ENCODE data around the gene TRAF7.
A peak's percentile ranks its signal among the peaks of the same experiment; 100 is the strongest.

Gene TRAF7

DNA sequence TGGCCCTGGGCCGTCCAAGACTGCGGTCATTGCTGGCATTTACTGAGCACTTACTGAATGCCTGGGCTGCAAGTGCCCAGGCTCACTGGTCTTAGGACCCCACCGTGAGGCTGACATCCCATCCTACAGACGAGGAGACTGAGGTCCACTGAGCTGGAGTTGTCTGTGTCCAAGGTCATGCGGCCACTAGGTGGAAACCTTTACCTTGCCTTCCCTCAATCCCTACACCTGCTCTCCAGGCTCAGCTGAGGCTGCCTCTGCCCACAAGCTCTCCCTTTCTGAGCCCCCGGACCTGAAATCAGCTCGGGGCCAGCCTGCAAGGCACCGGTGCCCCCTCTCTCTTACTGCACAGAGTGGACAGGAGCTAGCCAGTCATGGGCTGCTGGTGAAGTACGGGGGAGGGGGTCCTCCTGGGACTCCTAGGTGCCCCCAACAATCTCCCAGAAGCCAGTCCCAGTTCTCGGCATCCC is 39.3 kb downstream of the TRAF7 start:
- TF ChIP-seq, protein P1, sequence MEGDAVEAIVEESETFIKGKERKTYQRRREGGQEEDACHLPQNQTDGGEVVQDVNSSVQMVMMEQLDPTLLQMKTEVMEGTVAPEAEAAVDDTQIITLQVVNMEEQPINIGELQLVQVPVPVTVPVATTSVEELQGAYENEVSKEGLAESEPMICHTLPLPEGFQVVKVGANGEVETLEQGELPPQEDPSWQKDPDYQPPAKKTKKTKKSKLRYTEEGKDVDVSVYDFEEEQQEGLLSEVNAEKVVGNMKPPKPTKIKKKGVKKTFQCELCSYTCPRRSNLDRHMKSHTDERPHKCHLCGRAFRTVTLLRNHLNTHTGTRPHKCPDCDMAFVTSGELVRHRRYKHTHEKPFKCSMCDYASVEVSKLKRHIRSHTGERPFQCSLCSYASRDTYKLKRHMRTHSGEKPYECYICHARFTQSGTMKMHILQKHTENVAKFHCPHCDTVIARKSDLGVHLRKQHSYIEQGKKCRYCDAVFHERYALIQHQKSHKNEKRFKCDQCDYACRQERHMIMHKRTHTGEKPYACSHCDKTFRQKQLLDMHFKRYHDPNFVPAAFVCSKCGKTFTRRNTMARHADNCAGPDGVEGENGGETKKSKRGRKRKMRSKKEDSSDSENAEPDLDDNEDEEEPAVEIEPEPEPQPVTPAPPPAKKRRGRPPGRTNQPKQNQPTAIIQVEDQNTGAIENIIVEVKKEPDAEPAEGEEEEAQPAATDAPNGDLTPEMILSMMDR (IDR thresholded peaks at IDR 0.05; ENCODE audit: low read depth, low read length, poor library complexity, severe bottlenecking): peak; percentile 56
- TF ChIP-seq EZH2phosphoT487 (IDR thresholded peaks at IDR 0.05; ENCODE audit: borderline replicate concordance, low read length): no peak; the same call in 1 of the 2 replicates
- no peaks in the 10 kb centered on the region for H3K9me2 ChIP-seq (replicated peaks; ENCODE audit: control insufficient read depth, low read length)
- peaks cover 5% of the 10 kb centered on the region; the same call in 1 of the 2 replicates for H4K20me1 ChIP-seq (ENCODE audit: control insufficient read depth, insufficient read depth, low read depth, low read length)
- no peaks in the 10 kb centered on the region for H3F3A ChIP-seq (ENCODE audit: control insufficient read depth, insufficient read depth)
- no peaks in the 10 kb centered on the region for H3K36me3 ChIP-seq (ENCODE audit: control insufficient read depth, low read length)
- H3K4me1 ChIP-seq (ENCODE audit: control insufficient read depth, low read length): peaks cover 10% of the 10 kb centered on the region
- no peaks in the 10 kb centered on the region for H3K9me3 ChIP-seq (ENCODE audit: control insufficient read depth, insufficient read depth, low read length)
- peaks cover 57% of the 10 kb centered on the region for H3K27me3 ChIP-seq (ENCODE audit: control insufficient read depth, low read length)
- no peaks in the 10 kb centered on the region for H3K79me2 ChIP-seq (ENCODE audit: control insufficient read depth, low read length)
- H3K4me3 ChIP-seq (ENCODE audit: low read length): no peak overlapping the region
- H3K4me2 ChIP-seq (ENCODE audit: low read length): peak overlapping the region; percentile 33
- H3K27ac ChIP-seq (ENCODE audit: low read depth, low read length): no peak overlapping the region

DNA sequence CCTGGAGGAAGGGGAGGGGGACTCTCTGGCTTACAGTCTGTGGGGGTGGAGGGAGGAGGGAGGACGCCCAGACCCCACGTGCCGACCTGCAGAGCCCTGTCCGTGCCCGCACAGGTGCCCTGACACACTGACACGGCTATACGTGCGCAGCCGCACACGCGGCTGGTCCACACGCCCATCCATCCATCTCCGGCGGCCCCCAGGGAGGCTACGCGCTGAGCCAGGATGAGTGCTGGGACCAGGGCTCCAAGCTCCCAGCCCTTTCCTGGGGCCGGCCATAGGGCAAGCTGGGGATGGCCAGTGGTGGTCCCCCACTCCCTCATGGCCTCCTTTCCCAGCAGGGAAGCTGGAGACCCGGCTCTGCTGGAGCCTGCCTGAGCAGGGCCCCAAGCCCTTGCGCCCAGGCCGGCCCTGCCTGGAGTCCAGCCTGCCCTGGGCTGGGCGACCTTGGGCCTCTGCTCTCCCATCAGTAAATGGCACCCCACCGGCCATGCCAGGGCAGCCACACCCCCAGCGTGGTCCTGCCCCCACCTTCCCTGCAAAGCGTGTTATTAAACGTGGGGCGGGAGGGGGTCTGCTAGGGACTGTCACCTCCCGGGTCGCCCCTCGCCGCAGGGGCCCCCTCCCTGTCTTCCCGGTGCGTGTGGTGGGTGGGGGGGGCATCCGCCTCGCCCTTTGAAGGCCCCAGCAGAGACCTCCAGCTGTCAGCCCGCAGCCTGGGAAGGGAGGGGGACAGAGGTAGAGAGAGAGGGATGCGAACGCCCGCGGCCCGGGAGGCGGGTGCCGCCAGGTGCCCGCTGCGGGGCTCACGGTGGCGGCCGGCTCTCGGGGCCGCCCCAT is 40.0 kb downstream of the TRAF7 start:
- H3K27me3 ChIP-seq (ENCODE audit: control insufficient read depth, low read length): peaks cover 63% of the 10 kb centered on the region
- peak overlapping the region; percentile 33 for H3K4me2 ChIP-seq (ENCODE audit: low read length)
- H3K4me3 ChIP-seq (ENCODE audit: low read length): peak overlapping the region; percentile 10; the same call in 1 of the 2 replicates

DNA sequence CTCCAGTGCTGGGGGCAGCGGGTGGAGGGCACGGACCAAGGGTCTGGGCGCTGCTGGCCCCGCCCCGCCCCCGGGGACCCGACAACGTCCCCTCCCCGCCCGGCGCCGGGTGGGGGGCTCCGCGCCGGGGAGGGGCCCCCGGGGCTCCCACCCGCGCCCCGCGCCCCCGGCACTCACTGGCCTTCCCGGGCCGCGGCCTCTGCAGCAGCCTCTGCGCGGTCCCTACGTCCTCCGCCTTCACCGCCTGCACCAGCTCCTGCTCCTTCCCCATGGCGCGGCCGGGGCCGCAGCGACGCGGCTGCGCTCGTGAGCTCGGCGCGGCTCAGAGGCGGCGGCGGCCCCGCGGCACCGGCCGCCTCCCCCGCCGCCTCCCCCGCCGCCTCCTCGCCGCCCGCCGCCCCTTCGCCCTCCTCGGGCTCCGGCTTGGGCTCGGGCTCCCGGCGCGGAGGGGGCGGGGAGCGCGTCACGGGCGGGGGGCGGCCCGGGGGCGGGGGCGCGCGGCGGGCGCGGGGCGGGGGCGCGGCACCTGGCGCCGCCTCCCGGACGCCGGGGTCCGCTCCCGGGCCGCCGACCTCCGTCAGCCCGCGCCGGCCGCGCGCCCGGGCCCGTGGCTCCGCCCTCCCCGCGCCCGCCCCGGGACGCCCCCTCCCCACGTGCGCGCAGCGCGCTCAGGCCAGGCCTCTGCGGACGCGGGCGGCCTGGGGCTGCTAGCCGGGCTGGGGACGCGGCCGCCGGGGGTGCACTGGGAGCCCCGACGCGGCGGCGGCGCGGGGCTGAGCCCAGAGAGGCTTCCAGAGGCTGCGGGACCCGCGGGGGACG is 40.8 kb downstream of the TRAF7 start, which contains the start of gene CASKIN1:
Gene CASKIN1 (minus strand): TSS at position 444 of the 819 bp plus-strand sequence. CDS start 173 bp downstream, at position 271.
- H3K27me3 ChIP-seq (ENCODE audit: control insufficient read depth, low read length): peaks cover 64% of the 10 kb centered on the region
- peaks cover 10% of the 10 kb centered on the region for H3K4me1 ChIP-seq (ENCODE audit: control insufficient read depth, low read length)
- no peaks in the 10 kb centered on the region for H3F3A ChIP-seq (ENCODE audit: control insufficient read depth, insufficient read depth)
- no peak within 1 kb of the TSS for H3K27ac ChIP-seq (ENCODE audit: low read depth, low read length)
- peaks cover 5% of the 10 kb centered on the region; the same call in 1 of the 2 replicates for H4K20me1 ChIP-seq (ENCODE audit: control insufficient read depth, insufficient read depth, low read depth, low read length)
- H3K9me3 ChIP-seq (ENCODE audit: control insufficient read depth, insufficient read depth, low read length): no peaks in the 10 kb centered on the region
- H3K36me3 ChIP-seq (ENCODE audit: control insufficient read depth, low read length): no peaks in the 10 kb centered on the region
- peak within 1 kb of the TSS; percentile 10; the same call in 1 of the 2 replicates for H3K4me3 ChIP-seq (ENCODE audit: low read length)
- H3K9me2 ChIP-seq (replicated peaks; ENCODE audit: control insufficient read depth, low read length): no peaks in the 10 kb centered on the region
- TF ChIP-seq, protein P1 (IDR thresholded peaks at IDR 0.05; ENCODE audit: low read depth, low read length, poor library complexity, severe bottlenecking): no peak
- no peak for TF ChIP-seq EZH2phosphoT487 (IDR thresholded peaks at IDR 0.05; ENCODE audit: borderline replicate concordance, low read length)
- H3K79me2 ChIP-seq (ENCODE audit: control insufficient read depth, low read length): no peaks in the 10 kb centered on the region
- peak within 1 kb of the TSS; percentile 33 for H3K4me2 ChIP-seq (ENCODE audit: low read length)

More for the DNA sequence above, 40.0 kb downstream of the TRAF7 start:
- Histone ChIP-seq H3F3A (ENCODE audit: control insufficient read depth, insufficient read depth) (no peaks in the 10 kb centered on the region), H3K36me3 (ENCODE audit: control insufficient read depth, low read length) (no peaks in the 10 kb centered on the region), H3K27ac (ENCODE audit: low read depth, low read length) (no peak overlapping the region), H3K4me1 (ENCODE audit: control insufficient read depth, low read length) (peaks cover 10% of the 10 kb centered on the region), H4K20me1 (ENCODE audit: control insufficient read depth, insufficient read depth, low read depth, low read length) (peaks cover 5% of the 10 kb centered on the region; the same call in 1 of the 2 replicates), H3K9me3 (ENCODE audit: control insufficient read depth, insufficient read depth, low read length) (no peaks in the 10 kb centered on the region), H3K9me2 (replicated peaks; ENCODE audit: control insufficient read depth, low read length) (no peaks in the 10 kb centered on the region), H3K79me2 (ENCODE audit: control insufficient read depth, low read length) (no peaks in the 10 kb centered on the region)
- TF ChIP-seq, protein P1 (IDR thresholded peaks at IDR 0.05; ENCODE audit: low read depth, low read length, poor library complexity, severe bottlenecking): no peak
- peak; percentile 93 for TF ChIP-seq EZH2phosphoT487 (IDR thresholded peaks at IDR 0.05; ENCODE audit: borderline replicate concordance, low read length)
